ENCODE results near the gene AVL9.
"Not testable (repeated sequence)": the region's sequence is repeated elsewhere in the genome, so short reads cannot be mapped to it uniquely, and the experiment has no call there.

Gene AVL9

GRCh38 chr7:32591938-32592337 lies 96.6 kb downstream of the AVL9 start:
- DNase-seq, result no peak
- H3K36me3 ChIP-seq, result peaks cover 14% of the 10 kb centered on the region
- H3K4me3 ChIP-seq (ENCODE audit: low read depth, low read length), result no peak overlapping the region
- no peaks in the 10 kb centered on the region for H3K4me1 ChIP-seq
- no peaks in the 10 kb centered on the region for H3K9me3 ChIP-seq
- TF ChIP-seq, protein P1, sequence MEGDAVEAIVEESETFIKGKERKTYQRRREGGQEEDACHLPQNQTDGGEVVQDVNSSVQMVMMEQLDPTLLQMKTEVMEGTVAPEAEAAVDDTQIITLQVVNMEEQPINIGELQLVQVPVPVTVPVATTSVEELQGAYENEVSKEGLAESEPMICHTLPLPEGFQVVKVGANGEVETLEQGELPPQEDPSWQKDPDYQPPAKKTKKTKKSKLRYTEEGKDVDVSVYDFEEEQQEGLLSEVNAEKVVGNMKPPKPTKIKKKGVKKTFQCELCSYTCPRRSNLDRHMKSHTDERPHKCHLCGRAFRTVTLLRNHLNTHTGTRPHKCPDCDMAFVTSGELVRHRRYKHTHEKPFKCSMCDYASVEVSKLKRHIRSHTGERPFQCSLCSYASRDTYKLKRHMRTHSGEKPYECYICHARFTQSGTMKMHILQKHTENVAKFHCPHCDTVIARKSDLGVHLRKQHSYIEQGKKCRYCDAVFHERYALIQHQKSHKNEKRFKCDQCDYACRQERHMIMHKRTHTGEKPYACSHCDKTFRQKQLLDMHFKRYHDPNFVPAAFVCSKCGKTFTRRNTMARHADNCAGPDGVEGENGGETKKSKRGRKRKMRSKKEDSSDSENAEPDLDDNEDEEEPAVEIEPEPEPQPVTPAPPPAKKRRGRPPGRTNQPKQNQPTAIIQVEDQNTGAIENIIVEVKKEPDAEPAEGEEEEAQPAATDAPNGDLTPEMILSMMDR (IDR thresholded peaks at IDR 0.05; ENCODE audit: low read depth, low read length), result no peak
- H3K27me3 ChIP-seq, result no peaks in the 10 kb centered on the region

GRCh38 chr7:32592701-32593100 lies 97.4 kb downstream of the AVL9 start:
- H3K4me1 ChIP-seq, result no peaks in the 10 kb centered on the region
- DNase-seq, result no peak
- H3K27me3 ChIP-seq, result no peaks in the 10 kb centered on the region
- TF ChIP-seq, protein P1 (IDR thresholded peaks at IDR 0.05; ENCODE audit: low read depth, low read length), result no peak
- no peaks in the 10 kb centered on the region for H3K9me3 ChIP-seq
- peaks cover 14% of the 10 kb centered on the region for H3K36me3 ChIP-seq
- no peak overlapping the region for H3K4me3 ChIP-seq (ENCODE audit: low read depth, low read length)

DNA sequence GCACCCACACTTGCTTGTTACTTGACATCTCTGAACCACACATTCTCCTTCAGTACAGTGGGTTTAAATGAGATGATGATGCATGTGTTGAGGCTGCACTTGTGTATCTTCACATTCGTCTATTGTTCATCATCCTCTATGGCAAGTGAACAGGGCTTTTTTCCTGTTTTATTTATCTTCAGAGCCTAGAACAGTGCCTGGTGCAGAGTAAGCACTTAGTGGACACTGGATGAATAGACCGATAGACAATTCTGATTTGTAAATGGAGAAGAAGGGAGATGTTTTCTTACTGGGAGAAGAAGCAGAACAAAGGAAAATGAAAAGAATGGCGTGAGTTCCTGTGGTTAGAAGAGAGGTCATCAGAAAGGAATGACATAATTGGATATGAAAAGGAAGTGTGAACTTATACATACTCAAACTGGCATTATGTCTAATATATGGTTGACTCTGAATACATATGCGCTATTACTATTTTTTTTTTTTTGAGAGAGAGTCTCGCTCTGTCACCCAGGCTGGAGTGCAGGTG lies 99.7 kb downstream of the AVL9 start:
- TF ChIP-seq, protein P1 (IDR thresholded peaks at IDR 0.05; ENCODE audit: low read depth, low read length), result no peak
- H3K36me3 ChIP-seq, result no peaks in the 10 kb centered on the region; the same call in 1 of the 2 replicates

DNA sequence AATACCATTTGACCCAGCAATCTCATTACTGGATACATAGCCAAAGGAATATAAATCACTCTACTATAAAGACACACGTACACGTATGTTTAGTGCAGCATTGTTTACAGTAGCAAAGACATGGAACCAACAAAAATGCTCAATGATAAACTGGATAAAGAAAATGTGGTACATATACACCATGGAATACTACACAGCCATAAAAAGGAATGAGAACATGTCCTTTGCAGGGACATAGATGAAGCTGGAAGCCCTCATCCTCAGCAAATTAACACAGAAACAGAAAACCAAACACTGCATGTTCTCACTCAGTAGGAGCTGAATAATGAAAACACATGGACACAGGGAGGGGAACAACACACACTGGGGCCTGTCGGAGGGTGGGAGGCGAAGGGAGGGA lies 105.9 kb downstream of the AVL9 start:
- not testable (repeated sequence) for DNase-seq; H3K27me3 ChIP-seq; H3K4me3 ChIP-seq (ENCODE audit: low read depth, low read length); H3K9me3 ChIP-seq; H3K36me3 ChIP-seq; H3K4me1 ChIP-seq

More for the DNA sequence above, 99.7 kb downstream of the AVL9 start:
- no peaks in the 10 kb centered on the region for H3K9me3 ChIP-seq
- H3K4me1 ChIP-seq, result no peaks in the 10 kb centered on the region
- no peak overlapping the region for H3K4me3 ChIP-seq (ENCODE audit: low read depth, low read length)
- no peak for DNase-seq
- H3K27me3 ChIP-seq, result no peaks in the 10 kb centered on the region

DNA sequence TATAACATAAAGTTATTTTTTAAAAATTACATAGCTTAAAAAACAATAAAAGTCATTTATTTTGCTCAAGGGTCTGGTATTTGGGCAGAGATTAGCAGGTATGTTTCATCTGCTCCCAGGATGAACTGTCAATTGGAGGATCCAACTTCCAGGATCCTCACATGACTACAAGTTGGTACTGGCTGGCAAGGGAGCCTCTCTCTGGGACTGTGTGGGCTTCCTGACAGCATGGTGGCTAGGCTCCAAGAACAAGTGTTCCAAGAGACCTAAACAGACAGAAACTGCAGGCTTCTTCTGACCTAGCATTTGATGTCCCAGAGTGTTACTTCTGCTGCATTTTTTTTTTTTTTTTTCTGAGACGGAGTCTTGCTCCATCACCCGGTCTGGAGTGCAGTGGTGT lies 107.2 kb downstream of the AVL9 start:
- TF ChIP-seq, protein P1 (IDR thresholded peaks at IDR 0.05; ENCODE audit: low read depth, low read length), result no peak
- no peak for DNase-seq
- Histone ChIP-seq H3K4me3 (ENCODE audit: low read depth, low read length) (no peak overlapping the region), H3K27me3 (no peaks in the 10 kb centered on the region), H3K36me3 (no peaks in the 10 kb centered on the region), H3K9me3 (no peaks in the 10 kb centered on the region), H3K4me1 (no peaks in the 10 kb centered on the region)

DNA sequence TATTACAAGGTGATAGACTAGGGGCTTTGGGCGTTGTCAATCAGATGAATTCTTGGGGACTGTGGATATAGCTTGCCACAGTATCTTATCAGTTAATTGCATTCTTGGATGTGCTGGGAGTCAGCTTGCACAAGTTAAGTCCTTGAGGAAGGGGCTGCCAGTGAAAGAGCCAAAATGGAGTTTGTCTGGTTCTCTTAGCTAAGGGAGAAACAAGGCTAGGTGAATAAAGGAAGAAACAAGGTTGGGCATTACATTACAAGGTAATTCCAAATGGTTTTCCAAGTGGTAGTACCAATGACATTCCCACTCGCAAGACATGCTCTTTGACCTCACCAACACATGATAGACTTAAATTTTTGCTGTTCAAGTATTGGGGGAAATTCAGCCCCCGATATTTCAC lies 108.2 kb downstream of the AVL9 start:
- not testable (repeated sequence) for H3K36me3 ChIP-seq; H3K4me3 ChIP-seq (ENCODE audit: low read depth, low read length); H3K4me1 ChIP-seq; DNase-seq; H3K27me3 ChIP-seq; H3K9me3 ChIP-seq

GRCh38 chr7:32604047-32604446 lies 108.8 kb downstream of the AVL9 start:
- not testable (repeated sequence) for H3K4me1 ChIP-seq; H3K4me3 ChIP-seq (ENCODE audit: low read depth, low read length); H3K36me3 ChIP-seq; DNase-seq; H3K9me3 ChIP-seq; H3K27me3 ChIP-seq

- no peaks in the 10 kb centered on the region for H3K36me3 ChIP-seq
- no peak for DNase-seq
- no peak overlapping the region for H3K4me3 ChIP-seq (ENCODE audit: low read depth, low read length)
- no peaks in the 10 kb centered on the region for H3K4me1 ChIP-seq
- no peaks in the 10 kb centered on the region for H3K9me3 ChIP-seq
- TF ChIP-seq, protein P1 (IDR thresholded peaks at IDR 0.05; ENCODE audit: low read depth, low read length), result no peak
- no peaks in the 10 kb centered on the region for H3K27me3 ChIP-seq
These were observed 109.7 kb downstream of the AVL9 start for GRCh38 chr7:32605032-32605431.
